Vagina (tissue), 2 donors: ENCODE data around the gene IL1RAPL1. TPM values are rescaled to one million over a fixed set of nuclear protein-coding genes. Genes with fewer than 3 reads are reported as not detected.
A peak's percentile ranks its signal among the peaks of the same experiment; 100 is the strongest.

ENCODE experiments used
- DNase-seq, 2 donors: peaks; one replicate each; pipeline ENCODE4 v3.0.0-alpha.2; 2017; ENCODE audit errors: extremely low spot score in 2 of 2
- H3K27ac ChIP-seq: fragments of 200-600 bp; sonication (generic); one replicate; pipeline ENCODE4 v1.5.1; 2019
- H3K27me3 ChIP-seq: fragments of 200-600 bp; sonication (generic); one replicate; pipeline ENCODE4 v1.5.1; 2019
- H3K36me3 ChIP-seq, 2 donors: fragments of 200-600 bp; sonication (generic); one replicate each; pipeline ENCODE4 v1.5.1; 2017 to 2019
- H3K4me1 ChIP-seq: fragments of 200-600 bp; sonication (generic); one replicate; pipeline ENCODE4 v1.5.1; 2019
- H3K4me3 ChIP-seq, 2 donors: fragments of 200-600 bp; sonication (generic); 1 replicate in 1 of 2; 2 replicates in 1 of 2; pipeline ENCODE4 v1.5.1; 2016 to 2019
- H3K9me3 ChIP-seq: fragments of 200-600 bp; sonication (generic); one replicate; pipeline ENCODE4 v1.5.1; 2019
- POLR2A ChIP-seq, 2 donors: fragments of 450-650 bp; IDR thresholded peaks; one replicate each; pipeline ENCODE4 v1.6.1; 2017; ENCODE audit warnings: antibody characterized with exemption in 2 of 2, mild to moderate bottlenecking in 2 of 2, moderate library complexity in 2 of 2
- POLR2AphosphoS5 ChIP-seq, 2 donors: sonication (generic); formaldehyde crosslinking; IDR thresholded peaks; one replicate each; pipeline ENCODE4 v1.9.0; 2017; ENCODE audit warnings: antibody characterized with exemption in 2 of 2, mild to moderate bottlenecking in 2 of 2, low read depth in 1 of 2; ENCODE audit not compliant: insufficient read depth in 1 of 2
- intact Hi-C: fragments of 100-400 bp; cut with DNase I; formaldehyde crosslinking; loops from one replicate; pipeline ENCODE4 v1.15.1; 2023
- total RNA-seq: library from RNA; depleted of rRNA; stranded (reverse); fragments of >200 nt; gene quantifications from one replicate; pipeline ENCODE4 v1.2.3, GENCODE V29; 2016
- TF ChIP-seq, protein P1 (sequence below), 3 experiments: fragments of 450-650 bp in 2 of 3; fragments of 200-600 bp in 1 of 3; sonication (generic) in 1 of 3; IDR thresholded peaks; one replicate each; pipeline ENCODE4 v1.5.1; 2017 to 2019; ENCODE audit warnings: antibody characterized with exemption in 3 of 3, mild to moderate bottlenecking in 2 of 3, moderate library complexity in 2 of 3

IL1RAPL1 gene
- total RNA-seq, 1 donor from 2014 or later = not detected

DNA sequence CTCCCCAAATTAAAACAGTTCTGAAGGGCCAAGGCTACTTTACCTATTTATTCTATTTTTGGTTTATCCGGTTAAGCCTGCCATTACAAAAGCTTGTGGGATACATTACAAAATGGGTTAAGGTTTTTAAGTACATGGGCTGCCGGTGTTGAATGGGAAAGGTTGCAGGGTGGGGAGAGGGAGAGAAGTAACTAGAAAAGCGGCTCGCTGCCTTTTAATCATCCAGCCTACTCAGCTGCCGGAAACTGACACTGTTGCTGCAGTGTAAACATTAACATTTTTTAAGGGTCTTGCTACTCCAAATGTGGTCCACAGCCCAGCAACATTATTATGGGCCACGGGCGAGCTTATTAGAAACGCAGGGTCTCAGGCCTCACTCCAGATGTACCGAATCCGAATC, 1.5 kb upstream of the IL1RAPL1 start:
- intact Hi-C loops = loop anchor here (10.0 kb wide), 1 partner anchor 59 kb away; no protein-coding TSS in a partner anchor
- no peak for DNase-seq
- Histone ChIP-seq H3K4me1 (no peaks in the 10 kb centered on the region), H3K9me3 (no peaks in the 10 kb centered on the region), H3K4me3 (peak overlapping the region in 1 of 2 donors; percentile 31), H3K27ac (no peak overlapping the region), H3K27me3 (no peaks in the 10 kb centered on the region), H3K36me3 (no peaks in the 10 kb centered on the region)
- TF ChIP-seq, protein P1, sequence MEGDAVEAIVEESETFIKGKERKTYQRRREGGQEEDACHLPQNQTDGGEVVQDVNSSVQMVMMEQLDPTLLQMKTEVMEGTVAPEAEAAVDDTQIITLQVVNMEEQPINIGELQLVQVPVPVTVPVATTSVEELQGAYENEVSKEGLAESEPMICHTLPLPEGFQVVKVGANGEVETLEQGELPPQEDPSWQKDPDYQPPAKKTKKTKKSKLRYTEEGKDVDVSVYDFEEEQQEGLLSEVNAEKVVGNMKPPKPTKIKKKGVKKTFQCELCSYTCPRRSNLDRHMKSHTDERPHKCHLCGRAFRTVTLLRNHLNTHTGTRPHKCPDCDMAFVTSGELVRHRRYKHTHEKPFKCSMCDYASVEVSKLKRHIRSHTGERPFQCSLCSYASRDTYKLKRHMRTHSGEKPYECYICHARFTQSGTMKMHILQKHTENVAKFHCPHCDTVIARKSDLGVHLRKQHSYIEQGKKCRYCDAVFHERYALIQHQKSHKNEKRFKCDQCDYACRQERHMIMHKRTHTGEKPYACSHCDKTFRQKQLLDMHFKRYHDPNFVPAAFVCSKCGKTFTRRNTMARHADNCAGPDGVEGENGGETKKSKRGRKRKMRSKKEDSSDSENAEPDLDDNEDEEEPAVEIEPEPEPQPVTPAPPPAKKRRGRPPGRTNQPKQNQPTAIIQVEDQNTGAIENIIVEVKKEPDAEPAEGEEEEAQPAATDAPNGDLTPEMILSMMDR (IDR thresholded peaks at IDR 0.05) = no peak
- no peak for TF ChIP-seq POLR2A (IDR thresholded peaks at IDR 0.05)
- TF ChIP-seq POLR2AphosphoS5 (IDR thresholded peaks at IDR 0.05; ENCODE audit: insufficient read depth in 1 of 2, low read depth in 1 of 2) = no peak

DNA sequence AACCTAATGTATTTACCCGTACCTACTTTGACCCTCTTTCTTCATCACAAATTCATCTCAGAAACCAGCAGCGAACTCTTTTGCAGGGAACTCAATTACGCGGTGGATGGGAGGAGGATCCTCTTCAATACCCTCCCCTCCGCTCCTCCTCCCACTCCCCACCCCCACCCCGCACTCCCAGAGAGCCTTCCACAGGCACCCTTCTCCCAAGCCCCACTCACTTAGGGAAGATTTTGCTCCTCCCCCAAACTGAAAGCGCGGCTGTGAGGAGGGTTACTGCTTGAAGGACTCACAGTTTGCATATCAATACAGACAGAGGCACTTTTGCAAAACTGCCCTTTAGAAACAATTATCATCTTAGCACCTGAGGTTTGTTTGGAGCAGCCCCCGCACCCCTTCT, 960 bp upstream of the IL1RAPL1 start:
- intact Hi-C loops = loop anchor here (10.0 kb wide), 1 partner anchor 59 kb away; no protein-coding TSS in a partner anchor
- H3K9me3 ChIP-seq = no peaks in the 10 kb centered on the region
- H3K27me3 ChIP-seq = no peaks in the 10 kb centered on the region
- H3K36me3 ChIP-seq = no peaks in the 10 kb centered on the region
- no peak overlapping the region for H3K27ac ChIP-seq
- H3K4me3 ChIP-seq = peak overlapping the region; percentile 28 to 31
- H3K4me1 ChIP-seq = no peaks in the 10 kb centered on the region
- TF ChIP-seq POLR2AphosphoS5 (IDR thresholded peaks at IDR 0.05; ENCODE audit: insufficient read depth in 1 of 2, low read depth in 1 of 2) (no peak), POLR2A (IDR thresholded peaks at IDR 0.05) (no peak)
- TF ChIP-seq, protein P1 (IDR thresholded peaks at IDR 0.05) = no peak
- no peak for DNase-seq

DNA sequence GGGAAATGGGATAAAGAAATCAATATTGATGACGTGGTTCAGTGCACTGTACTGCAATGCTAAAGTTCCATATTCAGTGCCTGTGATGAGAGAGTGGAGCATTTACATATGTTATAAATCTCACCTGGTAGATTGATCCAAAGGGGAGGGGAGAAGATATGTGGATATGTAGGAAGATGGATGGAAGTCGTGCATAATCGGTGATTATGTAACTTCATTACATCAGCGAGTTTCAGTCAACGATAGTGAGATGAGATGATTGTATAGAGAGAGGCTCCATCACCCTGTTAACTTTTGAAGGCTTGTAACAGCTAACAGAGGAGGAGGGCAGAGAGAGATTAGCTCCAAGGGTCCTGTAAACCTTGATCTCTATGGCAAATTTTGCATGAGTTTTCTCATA, 1.8 kb downstream of the IL1RAPL1 start:
- H3K4me3 ChIP-seq = no peak overlapping the region
- H3K9me3 ChIP-seq = no peaks in the 10 kb centered on the region
- H3K27ac ChIP-seq = no peak overlapping the region
- H3K27me3 ChIP-seq = no peaks in the 10 kb centered on the region
- intact Hi-C loops = loop anchor here (10.0 kb wide), 1 partner anchor 56 kb away; no protein-coding TSS in a partner anchor
- no peaks in the 10 kb centered on the region for H3K4me1 ChIP-seq
- TF ChIP-seq, protein P1 (IDR thresholded peaks at IDR 0.05) = no peak
- TF ChIP-seq POLR2AphosphoS5 (IDR thresholded peaks at IDR 0.05; ENCODE audit: insufficient read depth in 1 of 2, low read depth in 1 of 2) = no peak
- no peak for DNase-seq
- H3K36me3 ChIP-seq = no peaks in the 10 kb centered on the region

GRCh38 chrX:28590396-28590795, 3.1 kb downstream of the IL1RAPL1 start:
- Histone ChIP-seq H3K4me3 (no peak overlapping the region), H3K4me1 (no peaks in the 10 kb centered on the region), H3K27ac (no peak overlapping the region), H3K27me3 (no peaks in the 10 kb centered on the region), H3K36me3 (no peaks in the 10 kb centered on the region), H3K9me3 (no peaks in the 10 kb centered on the region)
- DNase-seq = no peak
- TF ChIP-seq POLR2AphosphoS5 (IDR thresholded peaks at IDR 0.05; ENCODE audit: insufficient read depth in 1 of 2, low read depth in 1 of 2) (no peak), POLR2A (IDR thresholded peaks at IDR 0.05) (no peak)
- TF ChIP-seq, protein P1 (IDR thresholded peaks at IDR 0.05) = no peak
- intact Hi-C loops = no loop called here

DNA sequence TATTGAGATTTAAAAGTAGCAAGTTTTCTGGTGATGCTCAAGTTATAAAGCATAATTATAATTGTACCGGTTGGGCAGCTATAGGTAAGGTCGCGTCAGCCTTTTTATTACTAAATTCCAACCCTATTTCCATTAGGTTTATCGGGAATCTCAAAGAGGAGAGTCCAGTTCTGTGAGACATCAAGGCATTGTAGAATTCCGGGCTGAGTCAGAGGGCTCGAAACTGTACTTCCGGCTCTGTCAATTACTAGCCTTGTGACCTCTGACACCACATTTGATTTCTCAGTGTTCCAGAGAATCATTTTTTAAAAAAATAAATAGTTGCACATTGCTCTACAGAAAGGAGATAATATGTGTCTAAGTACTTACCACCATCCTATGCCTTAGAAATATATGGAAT, 4.3 kb downstream of the IL1RAPL1 start:
- no peak overlapping the region for H3K27ac ChIP-seq
- no peak for TF ChIP-seq POLR2A (IDR thresholded peaks at IDR 0.05)
- TF ChIP-seq, protein P1 (IDR thresholded peaks at IDR 0.05) = no peak
- no peak for TF ChIP-seq POLR2AphosphoS5 (IDR thresholded peaks at IDR 0.05; ENCODE audit: insufficient read depth in 1 of 2, low read depth in 1 of 2)
- no peaks in the 10 kb centered on the region for H3K4me1 ChIP-seq
- no peaks in the 10 kb centered on the region for H3K9me3 ChIP-seq
- DNase-seq = no peak
- H3K27me3 ChIP-seq = no peaks in the 10 kb centered on the region
- no peak overlapping the region for H3K4me3 ChIP-seq
- H3K36me3 ChIP-seq = no peaks in the 10 kb centered on the region
- intact Hi-C loops = no loop called here
